Effector memory CD4-positive, alpha-beta T cell (primary cell): Measurements from ENCODE around the gene SERAC1.
"Not testable (repeated sequence)": the region's sequence is repeated elsewhere in the genome, so short reads cannot be mapped to it uniquely, and the experiment has no call there.

ENCODE experiments used
- DNase-seq, 3 donors: peaks; one replicate each; pipeline ENCODE4 v3.0.0-alpha.2; 2020
- H3K27ac ChIP-seq: 2 replicates; pipeline ENCODE4 v1.7.0; 2013; ENCODE audit warnings: mild to moderate bottlenecking, low read length, moderate library complexity; ENCODE audit not compliant: insufficient read depth, poor library complexity, severe bottlenecking
- H3K27me3 ChIP-seq: replicated peaks from 2 replicates; pipeline ENCODE4 v1.7.0; 2013; ENCODE audit warnings: mild to moderate bottlenecking, low read length; ENCODE audit not compliant: insufficient read depth, control insufficient read depth, poor library complexity, severe bottlenecking
- H3K36me3 ChIP-seq: 2 replicates; pipeline ENCODE4 v1.7.0; 2013; ENCODE audit warnings: mild to moderate bottlenecking, low read length, moderate library complexity; ENCODE audit not compliant: control insufficient read depth, insufficient read depth
- H3K4me1 ChIP-seq: 2 replicates; pipeline ENCODE4 v1.7.0; 2013; ENCODE audit warnings: low read length, mild to moderate bottlenecking; ENCODE audit not compliant: control insufficient read depth, insufficient read depth, poor library complexity, severe bottlenecking
- H3K4me3 ChIP-seq: 2 replicates; pipeline ENCODE4 v1.7.0; 2013; ENCODE audit warnings: low read length, low read depth, mild to moderate bottlenecking; ENCODE audit not compliant: insufficient read depth, poor library complexity, severe bottlenecking
- H3K9me3 ChIP-seq: 2 replicates; pipeline ENCODE4 v1.7.0; 2013; ENCODE audit warnings: mild to moderate bottlenecking, low read length, moderate library complexity; ENCODE audit not compliant: control insufficient read depth

The SERAC1 gene

GRCh38 chr6:158194487-158195280, 26.6 kb upstream of the SERAC1 start:
- no peaks in the 10 kb centered on the region for H3K9me3 ChIP-seq
- H3K27me3 ChIP-seq: no peaks in the 10 kb centered on the region
- H3K36me3 ChIP-seq: peaks cover 12% of the 10 kb centered on the region
- no peak overlapping the region for H3K4me3 ChIP-seq
- no peaks in the 10 kb centered on the region for H3K4me1 ChIP-seq
- DNase-seq: no peak
- no peak overlapping the region for H3K27ac ChIP-seq

GRCh38 chr6:158191761-158192160, 23.7 kb upstream of the SERAC1 start:
- Histone ChIP-seq H3K4me1 (no peaks in the 10 kb centered on the region), H3K27me3 (no peaks in the 10 kb centered on the region), H3K27ac (no peak overlapping the region), H3K9me3 (no peaks in the 10 kb centered on the region), H3K4me3 (no peak overlapping the region), H3K36me3 (peaks cover 12% of the 10 kb centered on the region)
- no peak for DNase-seq

DNA sequence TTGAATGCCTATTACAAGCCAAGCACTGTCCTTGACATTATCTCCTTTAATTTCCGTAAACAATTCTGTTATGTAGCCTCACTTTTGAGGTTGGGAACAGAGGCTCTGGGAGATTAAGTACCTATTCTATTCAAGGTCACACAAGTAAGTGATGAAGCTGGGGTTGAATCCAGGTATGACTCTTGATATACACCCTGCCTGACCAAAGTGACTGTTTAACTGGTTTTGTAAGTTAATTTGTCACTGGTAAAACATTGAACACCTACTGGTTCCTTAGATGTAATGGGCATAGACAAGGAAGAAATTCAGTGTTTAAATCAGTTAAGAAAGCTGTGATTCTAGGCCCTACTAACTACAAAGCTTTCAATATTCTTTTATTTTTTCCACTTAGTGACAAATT, 23.0 kb upstream of the SERAC1 start:
- Histone ChIP-seq H3K4me1 (no peaks in the 10 kb centered on the region), H3K4me3 (no peak overlapping the region), H3K27me3 (no peaks in the 10 kb centered on the region), H3K27ac (no peak overlapping the region), H3K9me3 (no peaks in the 10 kb centered on the region), H3K36me3 (peaks cover 17% of the 10 kb centered on the region)
- no peak for DNase-seq

- Histone ChIP-seq H3K9me3 (no peaks in the 10 kb centered on the region), H3K4me3 (no peak overlapping the region), H3K4me1 (no peaks in the 10 kb centered on the region), H3K27ac (no peak overlapping the region), H3K27me3 (no peaks in the 10 kb centered on the region), H3K36me3 (peaks cover 17% of the 10 kb centered on the region)
- DNase-seq: no peak
Observed at GRCh38 chr6:158188591-158188990, 20.5 kb upstream of the SERAC1 start.

DNA sequence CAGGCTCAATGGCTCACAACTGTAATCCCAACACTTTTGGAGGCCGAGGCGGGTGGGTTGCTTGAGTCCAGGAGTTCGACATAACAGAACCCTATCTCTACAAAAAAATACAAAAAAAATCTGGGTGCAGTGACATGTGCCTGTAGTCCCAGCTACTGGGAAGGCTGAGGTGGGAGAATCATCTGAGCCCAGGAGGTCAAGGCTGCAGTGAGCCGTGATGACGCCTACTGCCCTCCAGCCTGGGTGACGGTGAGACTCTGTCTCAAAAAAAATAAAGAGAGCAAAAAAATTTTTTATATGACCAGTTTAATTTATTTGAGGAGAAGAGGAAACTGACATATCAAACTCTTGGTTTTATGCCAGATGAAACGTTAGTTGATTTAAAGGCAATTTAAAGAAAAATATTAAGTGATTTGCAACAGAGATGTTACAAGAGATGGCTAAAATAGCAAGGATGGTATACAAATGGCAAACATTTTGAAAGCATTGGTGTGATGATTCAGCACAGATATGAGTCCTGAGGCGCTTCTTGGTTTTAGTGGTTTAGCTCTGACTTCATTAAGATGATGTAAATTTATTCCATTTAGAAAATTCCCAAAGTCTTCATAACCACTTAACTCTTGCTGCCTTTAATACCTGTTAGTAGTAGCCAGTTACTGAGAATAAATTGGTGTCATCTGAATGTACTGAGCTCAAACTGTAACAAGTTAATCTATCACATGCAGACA, 17.8 kb upstream of the SERAC1 start:
- Histone ChIP-seq H3K27me3 (no peaks in the 10 kb centered on the region), H3K36me3 (peaks cover 5% of the 10 kb centered on the region), H3K4me1 (no peaks in the 10 kb centered on the region), H3K27ac (no peak overlapping the region), H3K4me3 (no peak overlapping the region), H3K9me3 (no peaks in the 10 kb centered on the region)
- DNase-seq: no peak

DNA sequence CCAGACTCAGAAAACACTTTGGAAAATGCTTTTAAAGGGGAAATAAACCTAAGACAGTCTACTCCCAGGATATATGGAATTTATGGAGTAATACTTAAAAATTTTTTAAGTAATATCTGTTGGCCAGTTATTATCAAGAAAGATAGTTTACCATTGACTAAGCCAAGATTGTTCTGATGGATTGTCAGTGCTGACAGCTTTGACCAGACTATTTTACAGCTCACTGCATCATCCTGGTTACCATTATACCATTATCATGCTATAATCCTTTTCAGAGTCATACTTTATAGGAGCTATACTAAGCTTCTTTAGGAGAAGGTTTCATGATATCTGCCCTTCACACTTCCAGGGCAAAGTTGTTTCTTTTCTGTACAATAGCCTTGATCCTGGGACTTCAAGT, 16.5 kb upstream of the SERAC1 start:
- H3K27ac ChIP-seq: no peak overlapping the region
- peaks cover 5% of the 10 kb centered on the region for H3K36me3 ChIP-seq
- no peaks in the 10 kb centered on the region for H3K4me1 ChIP-seq
- no peaks in the 10 kb centered on the region for H3K27me3 ChIP-seq
- H3K4me3 ChIP-seq: no peak overlapping the region
- H3K9me3 ChIP-seq: no peaks in the 10 kb centered on the region
- DNase-seq: no peak

- H3K36me3 ChIP-seq: not testable (repeated sequence)
Observed at GRCh38 chr6:158183174-158183972, 15.3 kb upstream of the SERAC1 start.

DNA sequence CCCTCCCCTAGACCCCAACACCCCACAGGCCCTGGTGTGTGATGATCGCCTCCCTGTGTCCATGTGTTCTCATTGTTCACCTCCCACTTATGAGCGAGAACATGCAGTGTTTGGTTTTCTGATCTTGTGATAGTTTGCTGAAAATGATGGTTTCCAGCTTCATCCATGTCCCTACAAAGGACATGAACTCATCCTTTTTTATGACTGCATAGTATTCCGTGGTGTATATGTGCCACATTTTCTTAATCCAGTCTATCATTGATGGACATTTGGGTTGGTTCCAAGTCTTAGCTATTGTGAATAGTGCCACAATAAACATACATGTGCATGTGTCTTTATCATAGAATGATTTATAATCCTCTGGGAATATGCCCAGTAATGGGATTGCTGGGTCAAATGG, 9.7 kb upstream of the SERAC1 start:
- DNase-seq, H3K27ac ChIP-seq, H3K4me1 ChIP-seq, H3K4me3 ChIP-seq, H3K27me3 ChIP-seq, H3K36me3 ChIP-seq, H3K9me3 ChIP-seq: not testable (repeated sequence)

More at GRCh38 chr6:158183174-158183972, 15.3 kb upstream of the SERAC1 start:
- not testable (repeated sequence) for DNase-seq, H3K9me3 ChIP-seq, H3K27ac ChIP-seq, H3K27me3 ChIP-seq, H3K4me3 ChIP-seq, H3K4me1 ChIP-seq

GRCh38 chr6:158175111-158175510, 7.0 kb upstream of the SERAC1 start:
- no peaks in the 10 kb centered on the region for H3K9me3 ChIP-seq
- DNase-seq: no peak
- no peak overlapping the region for H3K27ac ChIP-seq
- no peaks in the 10 kb centered on the region for H3K4me1 ChIP-seq
- H3K36me3 ChIP-seq: no peaks in the 10 kb centered on the region
- no peaks in the 10 kb centered on the region for H3K27me3 ChIP-seq
- H3K4me3 ChIP-seq: no peak overlapping the region

- H3K36me3 ChIP-seq: no peaks in the 10 kb centered on the region
- H3K4me3 ChIP-seq: no peak overlapping the region
- H3K27ac ChIP-seq: no peak overlapping the region
- no peaks in the 10 kb centered on the region for H3K9me3 ChIP-seq
- no peaks in the 10 kb centered on the region for H3K27me3 ChIP-seq
- no peak for DNase-seq
- H3K4me1 ChIP-seq: no peaks in the 10 kb centered on the region
Observed at GRCh38 chr6:158174514-158174913, 6.5 kb upstream of the SERAC1 start.
